Measurements from ENCODE around the gene KDM4C. TPM values are rescaled to one million over a fixed set of nuclear protein-coding genes. Genes with fewer than 3 reads are reported as not detected.

Gene KDM4C
- total RNA-seq, 4 donors from 2014 or later: 25.2 to 41.1 (median 26.4) TPM

GRCh38 chr9:7104625-7105024 lies 346.9 kb downstream of the KDM4C start:
- H3K4me3 ChIP-seq: no peak overlapping the region
- no peak for TF ChIP-seq POLR2A (IDR thresholded peaks at IDR 0.05; ENCODE audit: low read depth)
- TF ChIP-seq EP300 (IDR thresholded peaks at IDR 0.05): no peak
- TF ChIP-seq POLR2AphosphoS5 (IDR thresholded peaks at IDR 0.05): no peak
- no peak for TF ChIP-seq CTCF (IDR thresholded peaks at IDR 0.05)
- DNase-seq (ENCODE audit: extremely low spot score): no peak
- intact Hi-C loops (cut with DNase I): no loop called here
- H3K36me3 ChIP-seq: peaks cover 5 to 13% (median 10%) of the 10 kb centered on the region in 4 donors
- WGBS: 88% methylated on average over 2 of the region's 2 CpGs
- no peak overlapping the region for H3K27ac ChIP-seq (replicated peaks in 1 of 4)
- no peaks in the 10 kb centered on the region for H3K4me1 ChIP-seq
- H3K9me3 ChIP-seq: no peaks in the 10 kb centered on the region
- H3K27me3 ChIP-seq: no peaks in the 10 kb centered on the region

DNA sequence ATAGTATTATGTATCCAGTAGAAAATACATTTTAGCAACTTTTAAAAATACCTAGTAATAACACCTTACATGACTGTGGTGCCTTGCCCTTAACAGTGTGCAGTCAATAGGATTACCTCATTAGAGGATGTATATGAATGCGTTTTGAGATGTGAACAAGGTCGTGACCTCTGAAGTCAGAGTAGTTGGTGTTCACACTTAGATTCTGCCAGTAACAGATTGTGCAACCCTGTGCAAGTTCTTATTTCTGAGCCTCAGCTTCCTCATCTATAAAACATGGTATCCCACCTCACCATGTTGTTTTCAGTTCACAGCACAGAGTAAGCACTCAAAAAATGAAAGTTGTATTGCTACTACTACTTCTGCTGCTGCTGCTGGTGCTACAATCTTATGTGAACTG lies 347.3 kb downstream of the KDM4C start:
- no peaks in the 10 kb centered on the region for H3K27me3 ChIP-seq
- intact Hi-C loops (cut with DNase I): no loop called here
- WGBS: 70% methylated on average over 2 of the region's 2 CpGs
- no peak for TF ChIP-seq EP300 (IDR thresholded peaks at IDR 0.05)
- no peak for DNase-seq (ENCODE audit: extremely low spot score)
- H3K27ac ChIP-seq (replicated peaks in 1 of 4): no peak overlapping the region
- H3K9me3 ChIP-seq: no peaks in the 10 kb centered on the region
- H3K36me3 ChIP-seq: peaks cover 5 to 13% (median 10%) of the 10 kb centered on the region in 4 donors
- H3K4me1 ChIP-seq: no peaks in the 10 kb centered on the region
- H3K4me3 ChIP-seq: no peak overlapping the region

GRCh38 chr9:7108936-7109335 lies 351.2 kb downstream of the KDM4C start:
- no peaks in the 10 kb centered on the region for H3K4me1 ChIP-seq
- H3K9me3 ChIP-seq: no peaks in the 10 kb centered on the region
- H3K27me3 ChIP-seq: no peaks in the 10 kb centered on the region
- intact Hi-C loops (cut with DNase I): no loop called here
- no peak for DNase-seq (ENCODE audit: extremely low spot score)
- no peak for TF ChIP-seq EP300 (IDR thresholded peaks at IDR 0.05)
- no peak for TF ChIP-seq POLR2A (IDR thresholded peaks at IDR 0.05; ENCODE audit: low read depth)
- no peak overlapping the region for H3K27ac ChIP-seq (replicated peaks in 1 of 4)
- H3K36me3 ChIP-seq: peaks cover 2 to 11% (median 6%) of the 10 kb centered on the region in 4 donors
- H3K4me3 ChIP-seq: no peak overlapping the region

DNA sequence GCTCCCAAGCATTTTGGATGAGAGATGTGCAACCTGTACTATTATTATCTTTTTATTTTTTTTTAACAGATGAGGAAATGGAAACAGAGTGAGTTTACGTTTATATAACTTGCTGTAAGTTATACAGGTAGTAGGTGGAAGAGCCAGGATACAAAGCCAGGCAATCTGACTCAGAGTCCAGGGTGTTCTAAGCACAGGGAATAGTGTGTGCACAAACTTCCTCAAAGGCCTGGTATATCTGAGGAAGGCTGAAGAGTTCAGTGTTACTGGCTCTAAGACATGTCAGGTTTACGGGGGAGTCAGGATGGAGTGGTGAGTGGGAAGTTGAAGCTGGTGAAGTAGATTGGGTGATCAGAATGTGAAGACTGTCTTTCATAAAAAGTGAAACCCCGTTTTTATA lies 353.6 kb downstream of the KDM4C start:
- Histone ChIP-seq H3K27ac (replicated peaks in 1 of 4) (no peak overlapping the region), H3K27me3 (no peaks in the 10 kb centered on the region), H3K4me1 (no peaks in the 10 kb centered on the region), H3K4me3 (no peak overlapping the region), H3K36me3 (peaks cover 0 to 5% (median 1%) of the 10 kb centered on the region in 4 donors), H3K9me3 (no peaks in the 10 kb centered on the region)
- WGBS: 65% methylated on average over 3 of the region's 3 CpGs
- DNase-seq (ENCODE audit: extremely low spot score): no peak
- intact Hi-C loops (cut with DNase I): no loop called here
- TF ChIP-seq CTCF (IDR thresholded peaks at IDR 0.05) (no peak), EP300 (IDR thresholded peaks at IDR 0.05) (no peak), POLR2A (IDR thresholded peaks at IDR 0.05; ENCODE audit: low read depth) (no peak), POLR2AphosphoS5 (IDR thresholded peaks at IDR 0.05) (no peak)

- H3K27me3 ChIP-seq: no peaks in the 10 kb centered on the region
- no peaks in the 10 kb centered on the region for H3K9me3 ChIP-seq
- no peak for TF ChIP-seq POLR2AphosphoS5 (IDR thresholded peaks at IDR 0.05)
- no peak for TF ChIP-seq POLR2A (IDR thresholded peaks at IDR 0.05; ENCODE audit: low read depth)
- TF ChIP-seq EP300 (IDR thresholded peaks at IDR 0.05): no peak
- TF ChIP-seq CTCF (IDR thresholded peaks at IDR 0.05): no peak
- no peak for DNase-seq (ENCODE audit: extremely low spot score)
- intact Hi-C loops (cut with DNase I): no loop called here
- H3K4me1 ChIP-seq: no peaks in the 10 kb centered on the region
- no peak overlapping the region for H3K27ac ChIP-seq (replicated peaks in 1 of 4)
- H3K36me3 ChIP-seq: peaks cover 0 to 5% (median 0%) of the 10 kb centered on the region in 4 donors
- H3K4me3 ChIP-seq: no peak overlapping the region
- 0% methylated on average over 1 of the region's 1 CpG for WGBS
These were observed 357.8 kb downstream of the KDM4C start for GRCh38 chr9:7115606-7116005.
